CD4-positive, alpha-beta memory T cell (primary cell): Measurements from ENCODE around the gene TMEM131. TPM values are rescaled to one million over a fixed set of nuclear protein-coding genes. Genes with fewer than 3 reads are reported as not detected.
A peak's percentile ranks its signal among the peaks of the same experiment; 100 is the strongest.
"Not testable (repeated sequence)": the region's sequence is repeated elsewhere in the genome, so short reads cannot be mapped to it uniquely, and the experiment has no call there.

Experiments used
- CTCF ChIA-PET: fragments of 350-600 bp; sonication (Branson Sonifier 250); formaldehyde crosslinking; loops from one replicate; lab custom pipeline; 2021; ENCODE audit warnings: inconsistent platforms; ENCODE audit not compliant: partially characterized antibody; lab: Charles Lee
- POLR2A ChIA-PET: fragments of 350-600 bp; sonication (Branson Sonifier 250); formaldehyde crosslinking; loops from one replicate; lab custom pipeline; 2021; ENCODE audit not compliant: partially characterized antibody; lab: Charles Lee
- DNase-seq, 5 donors: peaks; one replicate each; pipeline versions ENCODE4 v3.0.0 to v3.0.0-alpha.2; 2020 to 2022; ENCODE audit warnings: mixed read lengths in 1 of 5
- H3K27ac ChIP-seq: one replicate; pipeline ENCODE4 v1.7.0; 2013; ENCODE audit warnings: low read depth, low read length
- H3K27me3 ChIP-seq: 2 replicates; pipeline ENCODE4 v1.7.0; 2013; ENCODE audit warnings: mild to moderate bottlenecking, low read length, moderate library complexity; ENCODE audit not compliant: insufficient read depth
- H3K36me3 ChIP-seq: 2 replicates; pipeline ENCODE4 v1.7.0; 2013; ENCODE audit warnings: mild to moderate bottlenecking, low read length, moderate library complexity; ENCODE audit not compliant: insufficient read depth
- H3K4me1 ChIP-seq: 2 replicates; pipeline ENCODE4 v1.7.0; 2013; ENCODE audit warnings: mild to moderate bottlenecking, low read length, moderate library complexity; ENCODE audit not compliant: insufficient read depth
- H3K4me3 ChIP-seq, 2 donors: one replicate each; pipeline ENCODE4 v1.7.0; 2013; ENCODE audit warnings: low read length in 2 of 2, mild to moderate bottlenecking in 1 of 2
- H3K9me3 ChIP-seq, 2 donors: one replicate each; pipeline ENCODE4 v1.7.0; 2013; ENCODE audit warnings: low read length in 2 of 2, control low read depth in 1 of 2; ENCODE audit not compliant: control insufficient read depth in 1 of 2
- H3K27ac Mint-ChIP-seq, 7 donors: one replicate each; pipeline ENCODE4 v1.8.0; 2020 to 2021; ENCODE audit warnings: mixed read lengths in 7 of 7, mild to moderate bottlenecking in 6 of 7, inconsistent platforms in 3 of 7, moderate library complexity in 3 of 7
- H3K27me3 Mint-ChIP-seq, 2 donors: one replicate each; pipeline ENCODE4 v1.8.0; 2020 to 2021; ENCODE audit warnings: mixed read lengths in 2 of 2
- H3K36me3 Mint-ChIP-seq, 2 donors: one replicate each; pipeline ENCODE4 v1.8.0; 2020 to 2021; ENCODE audit warnings: mixed read lengths in 2 of 2, inconsistent platforms in 1 of 2, mild to moderate bottlenecking in 1 of 2
- H3K4me1 Mint-ChIP-seq, 4 donors: one replicate each; pipeline ENCODE4 v1.8.0; 2020 to 2021; ENCODE audit warnings: mixed read lengths in 4 of 4, mild to moderate bottlenecking in 1 of 4
- H3K4me3 Mint-ChIP-seq, 8 donors: one replicate each; pipeline ENCODE4 v1.8.0; 2020 to 2021; ENCODE audit warnings: mixed read lengths in 8 of 8, mild to moderate bottlenecking in 7 of 8, moderate library complexity in 6 of 8, inconsistent platforms in 3 of 8
- H3K9me3 Mint-ChIP-seq, 8 donors: one replicate each; pipeline ENCODE4 v1.8.0; 2020 to 2021; ENCODE audit warnings: mixed read lengths in 8 of 8, mild to moderate bottlenecking in 5 of 8, inconsistent platforms in 3 of 8, moderate library complexity in 1 of 8
- intact Hi-C: fragments of 100-400 bp; cut with micrococcal nuclease; formaldehyde crosslinking; loops from one replicate; pipeline ENCODE4 v1.15.1; 2023
- polyA plus RNA-seq, 2 donors: library from polyadenylated mRNA; unstranded; fragments of 300-500 nt; fragmentation: Illumina TruSeq; gene quantifications; one replicate each; pipeline ENCODE4 v1.2.3, GENCODE V29; 2021
- total RNA-seq, 2 experiments: library from RNA; stranded (reverse); gene quantifications; one replicate each; pipeline ENCODE4 v1.2.3, GENCODE V29; 2021

Gene TMEM131
- total and polyA plus RNA-seq, 4 experiments from 2014 or later, result 6.3 to 47.6 (median 31.4) TPM

DNA sequence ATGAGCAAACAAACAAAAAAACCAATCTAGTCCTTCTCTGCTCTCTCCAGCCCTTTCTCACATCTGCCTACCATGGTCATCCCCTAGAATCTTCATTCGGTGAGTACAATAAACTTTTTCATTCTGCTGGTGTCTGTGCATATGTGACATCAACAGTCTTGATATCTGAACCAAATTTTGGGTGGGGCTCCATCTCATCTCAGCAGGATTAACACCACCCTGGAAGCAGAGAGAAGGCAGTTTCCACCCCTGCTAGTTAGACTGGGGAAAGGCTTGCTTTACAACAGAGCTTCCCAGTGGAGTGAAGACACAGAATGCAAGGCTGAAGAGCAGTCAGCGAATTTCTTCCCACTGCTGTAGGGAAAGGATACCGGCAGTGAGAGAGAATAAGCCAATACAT lies 116.9 kb downstream of the TMEM131 start:
- no peak for DNase-seq
- ChIA-PET POLR2A (no interaction called here), CTCF (no interaction called here)
- H3K27ac Mint-ChIP-seq, result no peak overlapping the region
- no peak overlapping the region for H3K4me3 Mint-ChIP-seq
- Histone ChIP-seq H3K27me3 (no peaks in the 10 kb centered on the region), H3K36me3 (no peaks in the 10 kb centered on the region), H3K9me3 (no peaks in the 10 kb centered on the region), H3K4me1 (no peaks in the 10 kb centered on the region), H3K4me3 (no peak overlapping the region), H3K27ac (no peak overlapping the region)
- no peaks in the 10 kb centered on the region for H3K27me3 Mint-ChIP-seq
- H3K9me3 Mint-ChIP-seq, result peaks cover 0 to 18% (median 4%) of the 10 kb centered on the region in 8 donors
- intact Hi-C loops, result no loop called here
- H3K4me1 Mint-ChIP-seq, result peaks cover 22 to 41% (median 30%) of the 10 kb centered on the region in 4 donors
- H3K36me3 Mint-ChIP-seq, result peaks cover 27 to 41% of the 10 kb centered on the region in 2 donors

DNA sequence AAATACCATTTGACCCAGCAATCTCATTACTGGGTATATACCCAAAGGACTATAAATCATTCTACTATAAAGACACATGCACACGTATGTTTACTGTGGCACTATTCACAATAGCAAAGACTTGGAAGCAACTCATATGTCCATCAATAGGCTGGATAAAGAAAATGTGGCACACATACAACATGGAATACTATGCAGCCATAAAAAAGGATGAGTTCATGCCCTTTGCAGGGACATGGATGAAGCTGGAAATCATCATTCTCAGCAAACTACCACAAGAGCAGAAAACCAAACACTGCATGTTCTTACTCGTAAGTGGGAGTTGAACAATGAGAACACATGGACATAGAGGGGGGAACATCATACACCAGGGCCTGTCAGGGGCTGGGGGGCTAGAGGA lies 117.4 kb downstream of the TMEM131 start:
- Mint-ChIP-seq H3K9me3 (peaks cover 0 to 18% (median 4%) of the 10 kb centered on the region in 8 donors), H3K4me1 (peaks cover 27 to 46% (median 32%) of the 10 kb centered on the region in 4 donors), H3K36me3 (peaks cover 27 to 42% of the 10 kb centered on the region in 2 donors)
- H3K9me3 ChIP-seq, POLR2A ChIA-PET, DNase-seq, H3K27ac Mint-ChIP-seq, intact Hi-C loops, H3K4me3 Mint-ChIP-seq, H3K4me1 ChIP-seq, H3K4me3 ChIP-seq, CTCF ChIA-PET, H3K27ac ChIP-seq, H3K27me3 Mint-ChIP-seq, H3K27me3 ChIP-seq, H3K36me3 ChIP-seq: not testable (repeated sequence)

DNA sequence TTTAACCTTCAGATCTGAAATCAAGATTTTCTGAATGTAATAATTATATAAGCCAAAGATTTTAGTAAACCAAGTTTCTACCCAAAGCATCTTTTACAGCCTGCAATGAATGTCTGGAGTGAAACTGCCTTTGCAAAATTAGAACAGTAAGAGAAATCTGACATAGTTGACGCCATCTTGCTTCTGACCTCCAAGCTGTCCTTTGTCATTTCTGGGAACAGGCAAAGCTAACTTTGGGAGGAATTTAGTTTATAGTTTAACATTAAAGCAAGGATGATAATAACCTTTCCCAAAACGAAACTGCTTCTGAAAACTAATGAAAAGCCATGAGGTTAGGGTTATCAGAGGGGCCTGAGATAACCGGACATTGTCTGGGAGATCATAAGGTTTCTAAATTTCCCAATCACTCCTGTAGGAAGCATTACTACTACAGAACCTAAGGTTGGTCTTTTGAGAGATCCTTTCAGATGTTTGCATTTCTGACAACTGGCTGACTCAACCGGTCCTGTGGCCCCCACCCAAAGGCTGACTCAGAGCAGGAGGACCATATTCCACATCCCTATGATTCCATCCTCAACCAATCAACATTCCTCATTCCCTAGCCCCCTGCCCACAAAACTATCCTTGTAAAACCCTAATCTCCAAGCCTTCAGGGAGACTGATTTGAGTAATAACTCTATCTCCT lies 124.5 kb downstream of the TMEM131 start:
- no peaks in the 10 kb centered on the region for H3K9me3 ChIP-seq
- no peaks in the 10 kb centered on the region for H3K27me3 ChIP-seq
- H3K27me3 Mint-ChIP-seq, result no peaks in the 10 kb centered on the region
- no peak overlapping the region for H3K4me3 ChIP-seq
- no peak for DNase-seq
- ChIA-PET POLR2A (no interaction called here), CTCF (no interaction called here)
- intact Hi-C loops, result no loop called here
- peaks cover 0 to under 1% (median 0%) of the 10 kb centered on the region in 8 donors for H3K9me3 Mint-ChIP-seq
- no peak overlapping the region for H3K27ac ChIP-seq
- peaks cover 35 to 70% (median 47%) of the 10 kb centered on the region in 4 donors for H3K4me1 Mint-ChIP-seq
- H3K4me1 ChIP-seq, result peaks cover 25% of the 10 kb centered on the region
- H3K4me3 Mint-ChIP-seq, result peak overlapping the region in 4 of 8 donors; percentile 5 to 72 (median 41)
- H3K36me3 ChIP-seq, result no peaks in the 10 kb centered on the region
- peak overlapping the region; percentile 3 to 90 (median 43) for H3K27ac Mint-ChIP-seq
- H3K36me3 Mint-ChIP-seq, result peaks cover 0 to 10% of the 10 kb centered on the region in 2 donors

DNA sequence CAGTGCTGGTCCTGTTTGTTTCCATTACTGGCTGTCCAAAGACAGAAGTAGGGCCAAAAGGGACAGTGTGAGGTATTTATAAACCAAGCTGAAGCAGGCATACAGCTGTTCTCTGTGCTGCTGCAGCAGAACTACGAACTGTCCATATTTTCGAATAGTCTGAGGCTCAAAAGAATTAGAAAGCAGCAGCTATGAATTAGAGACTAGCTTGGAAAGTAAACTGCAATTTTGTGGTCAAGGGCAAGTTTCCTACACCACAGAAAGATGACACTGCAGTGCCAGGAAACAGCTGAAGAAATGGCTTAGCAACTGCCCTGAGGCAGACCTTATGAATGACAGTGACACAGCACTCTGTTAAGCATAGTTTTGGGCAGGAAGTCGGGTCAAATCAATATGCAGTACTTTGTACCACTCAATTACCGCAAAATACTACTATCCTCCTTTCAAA lies 125.3 kb downstream of the TMEM131 start:
- no peak overlapping the region for H3K4me3 ChIP-seq

GRCh38 chr2:97869722-97870346 lies 125.9 kb downstream of the TMEM131 start:
- H3K4me1 Mint-ChIP-seq, result peaks cover 30 to 62% (median 35%) of the 10 kb centered on the region in 4 donors
- H3K36me3 Mint-ChIP-seq, result peaks cover 4 to 20% of the 10 kb centered on the region in 2 donors
- H3K9me3 ChIP-seq, result no peaks in the 10 kb centered on the region
- ChIA-PET CTCF (no interaction called here), POLR2A (interaction anchor here (0.6 kb wide), 1 partner anchor 18 kb away, joined by 3 read pairs; no protein-coding TSS in a partner anchor)
- H3K27ac ChIP-seq, result no peak overlapping the region
- H3K4me3 Mint-ChIP-seq, result no peak overlapping the region
- H3K27ac Mint-ChIP-seq, result no peak overlapping the region
- no peaks in the 10 kb centered on the region for H3K27me3 Mint-ChIP-seq
- no peak for DNase-seq
- peaks cover 0 to 2% (median under 1%) of the 10 kb centered on the region in 8 donors for H3K9me3 Mint-ChIP-seq
- intact Hi-C loops, result no loop called here
- H3K27me3 ChIP-seq, result no peaks in the 10 kb centered on the region
- H3K4me1 ChIP-seq, result peaks cover 25% of the 10 kb centered on the region
- H3K4me3 ChIP-seq, result no peak overlapping the region
- no peaks in the 10 kb centered on the region for H3K36me3 ChIP-seq

More for the DNA sequence above, 125.3 kb downstream of the TMEM131 start:
- H3K27me3 ChIP-seq, result no peaks in the 10 kb centered on the region
- CTCF ChIA-PET, result no interaction called here
- Mint-ChIP-seq H3K4me1 (peaks cover 32 to 62% (median 39%) of the 10 kb centered on the region in 4 donors), H3K4me3 (peak overlapping the region in 6 of 8 donors; percentile 5 to 73 (median 36)), H3K36me3 (peaks cover under 1 to 14% of the 10 kb centered on the region in 2 donors), H3K27ac (peak overlapping the region in 2 of 7 donors; percentile 7 to 19), H3K9me3 (peaks cover 0 to 2% (median 0%) of the 10 kb centered on the region in 8 donors), H3K27me3 (no peaks in the 10 kb centered on the region)
- H3K4me1 ChIP-seq, result peaks cover 25% of the 10 kb centered on the region
- intact Hi-C loops, result no loop called here
- DNase-seq, result peak; percentile 29 to 41 (median 39)
- H3K36me3 ChIP-seq, result no peaks in the 10 kb centered on the region
- POLR2A ChIA-PET, result interaction anchor here (0.5 to 0.6 kb wide), 2 partner anchors 17 to 36 kb away, joined by 3 read pairs; no protein-coding TSS in a partner anchor
- H3K27ac ChIP-seq, result no peak overlapping the region
- H3K9me3 ChIP-seq, result no peaks in the 10 kb centered on the region

GRCh38 chr2:97868986-97869721 lies 126.6 kb downstream of the TMEM131 start:
- H3K4me3 ChIP-seq, result no peak overlapping the region
- DNase-seq, result no peak
- no peaks in the 10 kb centered on the region for H3K36me3 ChIP-seq
- H3K27ac ChIP-seq, result no peak overlapping the region
- ChIA-PET CTCF (no interaction called here), POLR2A (no interaction called here)
- Mint-ChIP-seq H3K27ac (peak overlapping the region in 2 of 7 donors; percentile 9 to 34), H3K9me3 (peaks cover 0 to 5% (median 2%) of the 10 kb centered on the region in 8 donors), H3K4me3 (no peak overlapping the region), H3K4me1 (peaks cover 32 to 60% (median 33%) of the 10 kb centered on the region in 4 donors), H3K27me3 (no peaks in the 10 kb centered on the region), H3K36me3 (peaks cover 6 to 22% of the 10 kb centered on the region in 2 donors)
- H3K9me3 ChIP-seq, result no peaks in the 10 kb centered on the region
- H3K27me3 ChIP-seq, result no peaks in the 10 kb centered on the region
- intact Hi-C loops, result no loop called here
- H3K4me1 ChIP-seq, result peaks cover 25% of the 10 kb centered on the region

- no peak overlapping the region for H3K27ac Mint-ChIP-seq
- H3K27ac ChIP-seq, result no peak overlapping the region
- no peaks in the 10 kb centered on the region for H3K27me3 Mint-ChIP-seq
- no peaks in the 10 kb centered on the region for H3K36me3 ChIP-seq
- no peak for DNase-seq
- peaks cover 37 to 57% of the 10 kb centered on the region in 2 donors for H3K36me3 Mint-ChIP-seq
- no peaks in the 10 kb centered on the region for H3K27me3 ChIP-seq
- no peaks in the 10 kb centered on the region for H3K4me1 ChIP-seq
- CTCF ChIA-PET, result no interaction called here
- H3K4me3 ChIP-seq, result no peak overlapping the region
- no peak overlapping the region for H3K4me3 Mint-ChIP-seq
- H3K9me3 ChIP-seq, result no peaks in the 10 kb centered on the region
- intact Hi-C loops, result no loop called here
- POLR2A ChIA-PET, result no interaction called here
- peaks cover 3 to 24% (median 6%) of the 10 kb centered on the region in 4 donors for H3K4me1 Mint-ChIP-seq
- H3K9me3 Mint-ChIP-seq, result peaks cover 0 to 22% (median 3%) of the 10 kb centered on the region in 8 donors
Observed at GRCh38 chr2:97863829-97864228, 131.9 kb downstream of the TMEM131 start.
